HFF-Myc (cell line): ENCODE data around the gene NBL1.
"Not testable (repeated sequence)": the region's sequence is repeated elsewhere in the genome, so short reads cannot be mapped to it uniquely, and the experiment has no call there.

Experiments
- DNase-seq: peaks from one replicate; pipeline ENCODE4 v3.0.0-alpha.2; 2011; ENCODE audit warnings: low read depth; ENCODE audit errors: extremely low read depth
- H3K4me3 ChIP-seq: replicated peaks from 2 replicates; pipeline ENCODE4 v1.5.1; 2011; ENCODE audit warnings: low read depth, mild to moderate bottlenecking, control low read depth, low read length
- TF ChIP-seq, protein P1 (sequence below): IDR thresholded peaks from 2 replicates; pipeline ENCODE4 v1.5.1; 2012; ENCODE audit warnings: mild to moderate bottlenecking, low read depth, low read length, control low read depth; ENCODE audit errors: missing control alignments

The NBL1 gene

DNA sequence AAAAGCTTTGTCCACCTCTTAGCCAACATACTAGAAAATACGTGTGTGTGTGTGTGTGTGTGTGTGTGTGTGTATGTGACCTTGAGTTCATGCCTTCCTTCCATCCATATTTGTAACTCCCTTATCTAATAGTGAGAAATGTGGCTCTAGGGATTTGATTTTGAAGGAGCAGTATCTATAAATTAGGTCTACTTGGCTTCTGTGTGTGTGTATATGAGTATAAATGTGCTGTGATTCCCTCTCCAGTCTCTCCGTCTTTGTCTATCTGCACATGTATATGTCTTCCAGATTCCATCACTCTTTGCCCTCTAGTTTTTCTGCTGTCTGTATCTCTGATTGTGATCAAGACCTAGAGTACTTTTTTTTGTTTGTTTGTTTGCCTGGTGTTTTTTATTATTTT lies 11.9 kb upstream of the NBL1 start:
- H3K4me3 ChIP-seq, result no peak overlapping the region
- TF ChIP-seq, protein P1, sequence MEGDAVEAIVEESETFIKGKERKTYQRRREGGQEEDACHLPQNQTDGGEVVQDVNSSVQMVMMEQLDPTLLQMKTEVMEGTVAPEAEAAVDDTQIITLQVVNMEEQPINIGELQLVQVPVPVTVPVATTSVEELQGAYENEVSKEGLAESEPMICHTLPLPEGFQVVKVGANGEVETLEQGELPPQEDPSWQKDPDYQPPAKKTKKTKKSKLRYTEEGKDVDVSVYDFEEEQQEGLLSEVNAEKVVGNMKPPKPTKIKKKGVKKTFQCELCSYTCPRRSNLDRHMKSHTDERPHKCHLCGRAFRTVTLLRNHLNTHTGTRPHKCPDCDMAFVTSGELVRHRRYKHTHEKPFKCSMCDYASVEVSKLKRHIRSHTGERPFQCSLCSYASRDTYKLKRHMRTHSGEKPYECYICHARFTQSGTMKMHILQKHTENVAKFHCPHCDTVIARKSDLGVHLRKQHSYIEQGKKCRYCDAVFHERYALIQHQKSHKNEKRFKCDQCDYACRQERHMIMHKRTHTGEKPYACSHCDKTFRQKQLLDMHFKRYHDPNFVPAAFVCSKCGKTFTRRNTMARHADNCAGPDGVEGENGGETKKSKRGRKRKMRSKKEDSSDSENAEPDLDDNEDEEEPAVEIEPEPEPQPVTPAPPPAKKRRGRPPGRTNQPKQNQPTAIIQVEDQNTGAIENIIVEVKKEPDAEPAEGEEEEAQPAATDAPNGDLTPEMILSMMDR, result no peak
- DNase-seq, result no peak

DNA sequence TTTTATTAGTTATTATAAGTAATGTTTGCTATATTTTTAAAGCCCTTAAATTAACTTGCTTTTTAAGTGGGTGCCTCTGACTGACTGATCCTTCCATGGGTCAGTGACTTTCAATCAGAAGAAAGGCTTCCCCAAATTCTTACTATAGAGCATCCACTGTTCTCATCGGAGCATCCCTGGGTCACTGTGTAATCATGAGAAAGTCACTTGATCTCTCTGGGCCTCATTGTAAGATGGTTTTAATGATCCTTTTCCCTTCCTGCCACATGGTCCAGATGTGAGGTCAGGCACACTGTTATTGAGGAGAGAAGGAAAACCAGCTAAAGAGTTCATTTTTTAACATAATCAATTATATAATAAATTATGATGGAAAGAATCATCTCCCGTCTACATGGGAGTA lies 11.0 kb upstream of the NBL1 start:
- H3K4me3 ChIP-seq, result no peak overlapping the region
- no peak for DNase-seq
- TF ChIP-seq, protein P1, result no peak

DNA sequence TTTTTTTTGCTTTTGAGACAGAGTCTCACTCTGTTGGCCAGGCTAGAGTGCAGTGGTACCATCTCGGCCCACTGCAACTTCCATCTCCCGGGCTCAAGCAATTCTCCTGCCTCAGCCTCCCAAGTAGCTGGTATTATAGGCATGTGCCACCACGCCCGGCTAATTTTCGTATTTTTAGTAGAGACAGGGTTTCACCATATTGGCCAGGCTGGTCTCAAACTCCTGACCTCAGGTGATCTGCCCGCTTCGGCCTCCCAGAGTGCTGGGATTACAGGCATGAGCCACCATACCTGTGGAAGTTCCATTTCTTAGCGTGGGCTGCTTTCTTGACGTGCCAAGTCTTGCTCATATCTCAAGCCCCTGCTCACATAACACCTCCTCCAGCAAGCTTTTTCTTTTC lies 9.0 kb upstream of the NBL1 start:
- not testable (repeated sequence) for DNase-seq, H3K4me3 ChIP-seq

DNA sequence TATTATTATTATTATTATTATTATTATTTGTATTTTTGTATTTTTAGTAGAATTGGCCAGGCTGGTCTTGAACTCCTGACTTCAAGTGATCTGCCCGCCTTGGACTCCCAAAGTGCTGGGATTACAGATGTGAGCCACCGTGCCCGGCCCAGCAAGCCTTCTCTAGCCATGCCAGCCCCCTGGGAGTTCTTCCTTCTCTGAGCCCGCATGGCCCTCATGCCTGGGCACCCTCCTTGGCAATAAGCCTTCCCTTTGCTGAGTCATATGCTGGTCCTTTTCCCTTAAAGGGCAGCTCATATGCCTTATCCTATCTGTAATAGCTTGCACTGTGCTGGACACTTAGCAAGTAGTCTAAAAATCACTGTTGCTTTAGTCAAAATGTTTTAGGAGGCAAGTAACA lies 8.5 kb upstream of the NBL1 start:
- no peak overlapping the region for H3K4me3 ChIP-seq
- TF ChIP-seq, protein P1, result no peak
- DNase-seq, result no peak

DNA sequence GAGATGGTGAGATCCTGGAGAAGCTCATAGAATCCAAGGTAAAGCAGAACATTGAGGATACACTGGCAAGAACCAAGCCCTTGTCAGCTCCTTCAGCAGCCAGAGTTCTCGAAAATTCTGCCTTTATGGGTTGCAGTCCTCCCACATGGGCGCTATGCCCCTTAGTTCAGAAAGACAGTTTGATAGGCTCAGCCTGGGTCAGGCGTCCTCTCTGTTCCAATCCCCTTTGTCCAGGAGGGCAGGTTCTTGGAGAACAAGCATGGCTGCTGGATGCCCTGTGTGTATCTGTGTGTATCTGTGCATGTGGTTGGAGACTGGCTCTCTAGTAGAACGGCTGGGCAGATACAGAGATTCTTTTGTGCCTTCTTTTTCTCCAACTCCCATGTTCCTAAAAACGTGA lies 8.0 kb upstream of the NBL1 start:
- TF ChIP-seq, protein P1, result no peak
- no peak for DNase-seq
- no peak overlapping the region for H3K4me3 ChIP-seq

DNA sequence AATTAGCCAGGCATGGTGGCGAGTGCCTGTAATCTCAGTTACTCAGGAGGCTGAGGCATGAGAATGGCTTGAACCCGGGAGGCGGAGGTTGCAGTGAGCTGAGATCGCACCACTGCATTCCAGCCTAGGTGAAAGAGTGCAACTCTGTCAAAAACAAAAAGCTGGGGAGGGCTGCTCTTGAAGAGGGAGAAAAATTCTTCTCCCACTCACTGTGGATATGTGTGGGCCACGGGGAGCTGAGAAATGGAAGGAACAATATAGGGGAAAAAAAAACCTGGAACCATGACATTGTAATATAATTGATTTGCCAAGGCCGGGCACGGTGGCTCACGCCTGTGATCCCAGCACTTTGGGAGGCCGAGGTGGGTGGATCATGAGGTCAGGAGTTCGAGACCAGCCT lies 7.4 kb upstream of the NBL1 start:
- H3K4me3 ChIP-seq, DNase-seq: not testable (repeated sequence)

DNA sequence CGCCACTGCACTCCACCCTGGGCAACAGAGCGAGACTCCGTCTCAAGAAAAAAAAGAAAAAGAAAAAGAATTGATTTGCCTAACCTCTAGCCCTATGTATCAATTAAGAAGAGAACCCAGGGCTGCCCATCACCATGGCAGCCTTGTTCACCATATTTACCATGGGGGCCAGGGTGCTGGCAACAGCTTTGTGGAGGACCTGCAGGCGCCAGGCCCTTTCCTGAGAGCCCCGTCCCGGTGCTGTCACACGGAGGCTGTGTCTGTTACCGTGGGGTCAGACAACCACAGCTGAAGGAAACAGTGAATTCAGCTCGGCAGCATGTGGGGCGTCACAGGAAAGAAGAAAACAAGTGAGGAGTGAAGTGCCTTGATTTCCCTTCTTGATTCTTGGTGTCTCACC lies 6.5 kb upstream of the NBL1 start:
- no peak for DNase-seq
- no peak overlapping the region for H3K4me3 ChIP-seq
- TF ChIP-seq, protein P1, result no peak

DNA sequence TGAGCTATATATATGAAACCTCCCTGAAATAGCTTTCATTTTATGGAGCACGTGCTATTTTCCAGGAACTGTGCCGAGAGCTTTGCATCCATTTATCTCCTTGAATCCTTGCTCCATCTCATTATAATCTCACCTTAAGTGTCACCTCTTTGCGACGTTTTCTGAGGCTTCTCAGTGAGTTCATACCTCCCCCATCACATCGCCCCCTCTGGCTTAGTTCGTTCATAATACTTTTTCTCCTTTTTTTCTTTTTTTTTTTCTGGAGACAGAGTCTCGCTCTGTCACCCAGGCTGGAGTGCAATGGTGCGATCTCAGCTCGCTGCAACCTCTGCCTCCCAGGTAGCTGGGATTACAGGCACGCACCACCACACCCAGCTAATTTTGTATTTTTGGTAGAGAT lies 4.9 kb upstream of the NBL1 start:
- DNase-seq, result not testable (repeated sequence)

DNA sequence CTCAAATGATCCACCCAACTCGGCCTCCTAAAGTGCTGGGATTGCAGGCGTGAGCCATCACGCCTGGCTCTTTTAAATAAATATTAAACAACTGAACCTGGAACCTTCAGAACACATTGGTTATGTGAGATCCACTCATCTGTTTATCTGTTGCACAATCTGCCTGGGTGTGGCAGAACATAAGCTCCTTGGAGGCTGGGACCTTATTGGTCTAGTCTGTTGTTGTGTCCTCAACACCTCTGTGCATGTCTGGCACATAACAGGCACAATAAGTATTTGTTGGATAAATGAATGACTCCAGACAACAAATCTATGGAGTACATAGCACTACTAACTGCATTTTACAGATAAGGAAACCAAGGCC lies 4.1 kb upstream of the NBL1 start:
- no peak for DNase-seq
- TF ChIP-seq, protein P1, result no peak
- no peak overlapping the region for H3K4me3 ChIP-seq

More for the DNA sequence above, 4.9 kb upstream of the NBL1 start:
- H3K4me3 ChIP-seq, result not testable (repeated sequence)
